HepG2 (cell line): Measurements from ENCODE around the gene PCP4L1. TPM values are rescaled to one million over a fixed set of nuclear protein-coding genes. Genes with fewer than 3 reads are reported as not detected.

ENCODE experiments used
- ATAC-seq: fragments of 200-7000 bp; cut with Tn5 transposase; 3 replicates; pipeline ENCODE4 v1.9.1; 2020; ENCODE audit warnings: mild to moderate bottlenecking, moderate library complexity
- BruUV-seq: library from RNA; stranded (reverse); fragments of 400-500 nt; replicated peaks from 2 replicates; lab custom pipeline; 2021; lab: Mats Ljungman, UMichigan
- CTCF ChIA-PET: fragments of 300-600 bp; formaldehyde crosslinking; extraction: SDS; loops from one replicate; lab custom pipeline; 2021; ENCODE audit warnings: low total read pairs, inconsistent platforms, low intra/inter-chr PET ratio; lab: Yijun Ruan, JAX
- POLR2A ChIA-PET: fragments of 350-600 bp; sonication (Branson Sonifier 250); formaldehyde crosslinking; loops from one replicate; lab custom pipeline; 2020; ENCODE audit warnings: antibody characterized with exemption, inconsistent platforms; lab: Yijun Ruan, JAX
- DNase-seq: peaks from one replicate; pipeline ENCODE4 v3.0.0-alpha.2; 2015; ENCODE audit warnings: low spot score
- FAIRE-seq: peaks from 3 replicates; lab custom pipeline; 2011; peaks lifted over from hg19 to GRCh38; lab: Jason Lieb, UNC
- H2AFZ ChIP-seq: one replicate; pipeline ENCODE4 v1.6.1; 2011; ENCODE audit warnings: low read length, inconsistent platforms
- H3K27ac ChIP-seq: fragments of 300-600 bp; 3 replicates; pipeline ENCODE4 v1.8.0; 2011; ENCODE audit warnings: mixed run types, mild to moderate bottlenecking, mixed read lengths, low read length, inconsistent platforms; ENCODE audit not compliant: insufficient read depth; ENCODE audit errors: extremely low read length
- H3K27me3 ChIP-seq, 2 experiments: fragments of 200-600 bp in 1 of 2; 2 replicates in 1 of 2; 3 replicates in 1 of 2; pipeline versions ENCODE4 v1.6.0 to v1.8.0; 2011; ENCODE audit warnings: low read length in 2 of 2, mild to moderate bottlenecking in 2 of 2, moderate library complexity in 2 of 2, inconsistent platforms in 1 of 2; ENCODE audit not compliant: insufficient read depth in 2 of 2, control insufficient read depth in 1 of 2
- H3K36me3 ChIP-seq, 2 experiments: fragments of 200-600 bp in 1 of 2; replicated peaks in 1 of 2; 2 replicates in 1 of 2; 3 replicates in 1 of 2; pipeline versions ENCODE4 v1.5.1 to v1.8.0; 2011; ENCODE audit warnings: low read length in 2 of 2, inconsistent platforms in 1 of 2; ENCODE audit not compliant: insufficient read depth in 2 of 2, control insufficient read depth in 1 of 2
- H3K4me1 ChIP-seq: 2 replicates; pipeline ENCODE4 v1.5.1; 2012; ENCODE audit warnings: low read length, inconsistent platforms; ENCODE audit not compliant: insufficient read depth
- H3K4me2 ChIP-seq: 2 replicates; pipeline ENCODE4 v1.6.0; 2011; ENCODE audit warnings: low read depth, low read length, inconsistent platforms
- H3K4me3 ChIP-seq, 3 experiments: fragments of 200-600 bp in 1 of 3; sonication (generic), shearing (Covaris generic) in 1 of 3; replicated peaks in 1 of 3; 2 replicates each; pipeline ENCODE4 v1.5.1; 2011 to 2016; ENCODE audit warnings: low read length in 3 of 3, inconsistent platforms in 2 of 3, low read depth in 2 of 3, mild to moderate bottlenecking in 2 of 3, control low read depth in 1 of 3, mixed read lengths in 1 of 3; ENCODE audit not compliant: insufficient read depth in 1 of 3
- H3K79me2 ChIP-seq: one replicate; pipeline ENCODE4 v1.6.1; 2011; ENCODE audit warnings: low read length, inconsistent platforms; ENCODE audit not compliant: insufficient read depth
- H3K9ac ChIP-seq: 2 replicates; pipeline ENCODE4 v1.6.0; 2011; ENCODE audit warnings: mild to moderate bottlenecking, low read depth, low read length, inconsistent platforms; ENCODE audit not compliant: insufficient read depth
- H3K9me3 ChIP-seq: 2 replicates; pipeline ENCODE4 v1.5.1; 2012; ENCODE audit warnings: mild to moderate bottlenecking, low read length
- H4K20me1 ChIP-seq: 2 replicates; pipeline ENCODE4 v1.6.0; 2011; ENCODE audit warnings: inconsistent platforms, mild to moderate bottlenecking, low read length, moderate library complexity; ENCODE audit not compliant: insufficient read depth
- ARID5B ChIP-seq: IDR thresholded peaks from 2 replicates; pipeline ENCODE4 v1.4.0; 2020; ENCODE audit warnings: mild to moderate bottlenecking, missing genetic modification reagents
- ETV5 ChIP-seq: IDR thresholded peaks from 2 replicates; pipeline ENCODE4 v1.6.1; 2018; ENCODE audit warnings: missing biosample characterization, missing genetic modification reagents, inconsistent platforms, borderline replicate concordance
- FOSL2 ChIP-seq: sonication (generic); formaldehyde crosslinking; IDR thresholded peaks from 2 replicates; pipeline ENCODE4 v1.4.0; 2020; ENCODE audit warnings: missing genetic modification reagents
- HMGXB4 ChIP-seq, 2 experiments: sonication (generic) in 1 of 2; formaldehyde crosslinking in 1 of 2; IDR thresholded peaks; 2 replicates each; pipeline versions ENCODE4 v1.4.0 to v1.6.1; 2018 to 2020; ENCODE audit warnings: missing genetic modification reagents in 2 of 2, borderline replicate concordance in 1 of 2, low read depth in 1 of 2, mild to moderate bottlenecking in 1 of 2, missing biosample characterization in 1 of 2
- MAFK ChIP-seq, 2 experiments: IDR thresholded peaks in 1 of 2; conservative IDR thresholded peaks in 1 of 2; 2 replicates each; pipeline ENCODE4 v1.6.1; 2011; ENCODE audit warnings: improper control_type of control experiment in 2 of 2, low read length in 2 of 2
- NBN ChIP-seq: fragments of 450-650 bp; conservative IDR thresholded peaks from 2 replicates; pipeline ENCODE4 v1.6.1; 2017
- NFE2 ChIP-seq: sonication (generic); formaldehyde crosslinking; IDR thresholded peaks from 2 replicates; pipeline ENCODE4 v1.4.0; 2020; ENCODE audit warnings: missing genetic modification reagents
- NFE2L2 ChIP-seq: fragments of 150-350 bp; IDR thresholded peaks from 2 replicates; pipeline ENCODE4 v1.6.1; 2014; ENCODE audit warnings: low read length
- NR2F1 ChIP-seq, 2 experiments: fragments of 450-650 bp in 1 of 2; formaldehyde crosslinking in 1 of 2; IDR thresholded peaks; 2 replicates each; pipeline versions ENCODE4 v1.5.0 to v1.6.1; 2016 to 2020; ENCODE audit warnings: mild to moderate bottlenecking in 1 of 2, missing compliant biosample characterization in 1 of 2, missing genetic modification reagents in 1 of 2, moderate library complexity in 1 of 2
- NR2F6 ChIP-seq, 2 experiments: IDR thresholded peaks; 2 replicates each; pipeline ENCODE4 v1.6.1; 2016; ENCODE audit warnings: antibody characterized with exemption in 1 of 2, mild to moderate bottlenecking in 1 of 2
- POLR2G ChIP-seq: fragments of 200-400 bp; formaldehyde crosslinking; IDR thresholded peaks from 2 replicates; pipeline ENCODE4 v1.6.1; 2018; ENCODE audit warnings: mild to moderate bottlenecking, low read depth, low read length, moderate library complexity
- RFXANK ChIP-seq: IDR thresholded peaks from 2 replicates; pipeline ENCODE4 v1.6.1; 2016
- THAP11 ChIP-seq: IDR thresholded peaks from 2 replicates; pipeline ENCODE4 v1.6.1; 2016; ENCODE audit warnings: missing biosample characterization, missing genetic modification reagents
- ZNF260 ChIP-seq: sonication (generic); formaldehyde crosslinking; IDR thresholded peaks from 2 replicates; pipeline ENCODE4 v1.4.0; 2020; ENCODE audit warnings: missing genetic modification reagents, low read depth, mild to moderate bottlenecking, borderline replicate concordance
- WGBS: methylation state at CpG from one replicate; pipeline ENCODE4 v1.1.6; 2017; ENCODE audit warnings: low lambda C conversion rate; 5-methylcytosine and 5-hydroxymethylcytosine counted together
- in situ Hi-C: cut with HindIII; loops from 2 replicates; pipeline ENCODE4 v1.10.0; 2017; ENCODE audit warnings: low pct_unique_long_range_greater_than_20kb; ENCODE audit not compliant: extremely low pct_ligation_motif_present
- intact Hi-C: fragments of 100-400 bp; cut with micrococcal nuclease; formaldehyde crosslinking; loops from one replicate; pipeline ENCODE4 v1.10.0; 2022; ENCODE audit not compliant: unreplicated experiment
- polyA plus RNA-seq, 8 experiments: library from polyadenylated mRNA; depleted of rRNA in 3 of 8; stranded (reverse) in 7 of 8; unstranded in 1 of 8; fragments of >200 nt; fragmentation: Illumina TruSeq in 4 of 8; extraction: Trizol in 4 of 8; gene quantifications; 2 replicates each; pipeline versions ENCODE4 v1.2.1 to v1.2.3, GENCODE V29; 2011 to 2016; ENCODE audit warnings: low read depth in 4 of 8, missing spikeins in 1 of 8, mixed read lengths in 1 of 8; ENCODE audit not compliant: insufficient read depth in 1 of 8
- total RNA-seq, 5 experiments: library from RNA; depleted of rRNA; stranded (reverse); fragments of >200 nt; fragmentation: Illumina TruSeq; extraction: Trizol; gene quantifications; 2 replicates each; pipeline ENCODE4 v1.2.3, GENCODE V29; 2016; ENCODE audit warnings: low read depth in 1 of 5
- TF ChIP-seq, protein P1 (sequence below): IDR thresholded peaks from 2 replicates; pipeline ENCODE4 v1.6.1; 2016

The PCP4L1 gene
- total and polyA plus RNA-seq, 2 of the 13 experiments (the other 11 are each of a cell fraction or from before 2014, with no cell fraction given) = 0.28 TPM; not detected in 1

- TF ChIP-seq HMGXB4 (CRISPR knock-in tag; IDR thresholded peaks at IDR 0.05; ENCODE audit: borderline replicate concordance in 1 of 2, low read depth in 1 of 2) = peak; percentile 30 to 53; a peak in 3 of 4 replicates
These were observed 47.4 kb downstream of the PCP4L1 start (continued) for GRCh38 chr1:161305867-161306519.

- CTCF ChIA-PET = no interaction called here
- TF ChIP-seq, protein P1, sequence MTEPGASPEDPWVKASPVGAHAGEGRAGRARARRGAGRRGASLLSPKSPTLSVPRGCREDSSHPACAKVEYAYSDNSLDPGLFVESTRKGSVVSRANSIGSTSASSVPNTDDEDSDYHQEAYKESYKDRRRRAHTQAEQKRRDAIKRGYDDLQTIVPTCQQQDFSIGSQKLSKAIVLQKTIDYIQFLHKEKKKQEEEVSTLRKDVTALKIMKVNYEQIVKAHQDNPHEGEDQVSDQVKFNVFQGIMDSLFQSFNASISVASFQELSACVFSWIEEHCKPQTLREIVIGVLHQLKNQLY (CRISPR knock-in tag) = no peak
- TF ChIP-seq POLR2G = peak; percentile 28; the same call in 1 of the 2 replicates
- TF ChIP-seq MAFK (conservative IDR thresholded peaks at IDR 0.05 in 1 of 2, IDR thresholded peaks at IDR 0.05 in 1 of 2; ENCODE audit: low read length in 2 of 2) = peak in 1 of 2 experiments; percentile 24; a peak in 1 of 4 replicates
- peak; percentile 66; the same call in 1 of the 2 replicates for TF ChIP-seq NFE2 (CRISPR knock-in tag)
- no peak for TF ChIP-seq NBN
- TF ChIP-seq ETV5 (CRISPR knock-in tag) = 0 out of 2 replicates have a peak, but pooled peaks have one; percentile 6
- peak; percentile 52; the same call in 1 of the 2 replicates for TF ChIP-seq NR2F6 (IDR thresholded peaks at IDR 0.05)
- TF ChIP-seq NR2F6 (CRISPR knock-in tag; IDR thresholded peaks at IDR 0.05) = peak; percentile 80; the same call in 1 of the 2 replicates
- TF ChIP-seq THAP11 (CRISPR knock-in tag) = no peak
- peak; percentile 71; the same call in 1 of the 2 replicates for TF ChIP-seq NFE2L2
- no peak for TF ChIP-seq ARID5B
- peak in 1 of 2 experiments; percentile 61; a peak in 1 of 4 replicates for TF ChIP-seq NR2F1 (CRISPR knock-in tag; IDR thresholded peaks at IDR 0.05)
- no peak for TF ChIP-seq RFXANK (CRISPR knock-in tag)
- no peak for TF ChIP-seq ZNF260 (CRISPR knock-in tag)
- TF ChIP-seq FOSL2 (CRISPR knock-in tag) = peak; percentile 80
These were observed 48.8 kb downstream of the PCP4L1 start for GRCh38 chr1:161307230-161307768.

More at GRCh38 chr1:161307230-161307768, 48.8 kb downstream of the PCP4L1 start:
- Histone ChIP-seq H4K20me1 (no peaks in the 10 kb centered on the region), H3K27me3 (no peaks in the 10 kb centered on the region), H3K4me2 (peak overlapping the region; percentile 69), H3K9me3 (no peaks in the 10 kb centered on the region), H3K4me3 (peak overlapping the region in 2 of 3 experiments; percentile 44 to 60; a peak in 4 of 6 replicates), H2AFZ (peak overlapping the region; percentile 63), H3K4me1 (peaks cover 80% of the 10 kb centered on the region), H3K36me3 (no peaks in the 10 kb centered on the region), H3K27ac (peak overlapping the region; percentile 31), H3K9ac (peak overlapping the region; percentile 46; the same call in 1 of the 2 replicates), H3K79me2 (no peaks in the 10 kb centered on the region)
- ATAC-seq (peak; percentile 55), FAIRE-seq (no peak), DNase-seq (peak; percentile 54)
- WGBS = 66% methylated on average over 7 of the region's 7 CpGs
- POLR2A ChIA-PET = interaction anchor here (1.3 to 2.4 kb wide), 6 partner anchors 10 to 141 kb away, joined by 3 to 12 read pairs (median 4); partner anchors contain the start of genes PPOX and TOMM40L
- no TSS peak for BruUV-seq
- in situ Hi-C loops = no loop called here
- intact Hi-C loops = no loop called here
